ENCODE measurements around the gene STEAP4. TPM values are rescaled to one million over a fixed set of nuclear protein-coding genes. Genes with fewer than 3 reads are reported as not detected.

The STEAP4 gene
- total RNA-seq, 4 donors from 2014 or later: 8.6 to 55.6 (median 22.0) TPM

DNA sequence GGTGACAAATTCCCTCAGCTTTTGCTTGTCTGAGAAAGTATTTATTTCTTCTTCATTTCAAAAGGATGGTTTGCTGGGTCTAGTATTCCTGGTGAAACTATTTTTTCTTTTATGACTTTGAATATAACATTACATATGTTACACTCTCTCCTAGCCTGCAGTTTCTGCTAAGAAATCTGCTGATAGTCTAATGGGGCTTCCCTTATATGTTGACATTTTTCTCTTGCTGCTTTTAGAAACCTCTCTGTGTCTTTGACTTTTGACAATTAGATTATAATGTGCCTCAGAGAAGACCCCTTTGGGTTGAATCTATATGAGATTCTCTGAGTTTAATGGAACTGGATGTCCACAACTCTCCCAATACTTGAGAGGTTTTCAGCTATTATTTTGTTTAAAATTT lies 53.1 kb downstream of the STEAP4 start:
- no peak for DNase-seq (ENCODE audit: low spot score in 2 of 2)
- no peak for TF ChIP-seq POLR2A (IDR thresholded peaks at IDR 0.05)
- TF ChIP-seq, protein P1, sequence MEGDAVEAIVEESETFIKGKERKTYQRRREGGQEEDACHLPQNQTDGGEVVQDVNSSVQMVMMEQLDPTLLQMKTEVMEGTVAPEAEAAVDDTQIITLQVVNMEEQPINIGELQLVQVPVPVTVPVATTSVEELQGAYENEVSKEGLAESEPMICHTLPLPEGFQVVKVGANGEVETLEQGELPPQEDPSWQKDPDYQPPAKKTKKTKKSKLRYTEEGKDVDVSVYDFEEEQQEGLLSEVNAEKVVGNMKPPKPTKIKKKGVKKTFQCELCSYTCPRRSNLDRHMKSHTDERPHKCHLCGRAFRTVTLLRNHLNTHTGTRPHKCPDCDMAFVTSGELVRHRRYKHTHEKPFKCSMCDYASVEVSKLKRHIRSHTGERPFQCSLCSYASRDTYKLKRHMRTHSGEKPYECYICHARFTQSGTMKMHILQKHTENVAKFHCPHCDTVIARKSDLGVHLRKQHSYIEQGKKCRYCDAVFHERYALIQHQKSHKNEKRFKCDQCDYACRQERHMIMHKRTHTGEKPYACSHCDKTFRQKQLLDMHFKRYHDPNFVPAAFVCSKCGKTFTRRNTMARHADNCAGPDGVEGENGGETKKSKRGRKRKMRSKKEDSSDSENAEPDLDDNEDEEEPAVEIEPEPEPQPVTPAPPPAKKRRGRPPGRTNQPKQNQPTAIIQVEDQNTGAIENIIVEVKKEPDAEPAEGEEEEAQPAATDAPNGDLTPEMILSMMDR (IDR thresholded peaks at IDR 0.05): no peak
- intact Hi-C loops (cut with DNase I; ENCODE audit: low total_unique reads): loop anchor here (5.0 kb wide), 1 partner anchor 314 kb away; no protein-coding TSS in a partner anchor
- no peak overlapping the region for H3K4me3 ChIP-seq (ENCODE audit: low read depth, poor library complexity, severe bottlenecking)

GRCh38 chr7:88244258-88244657 lies 62.4 kb downstream of the STEAP4 start:
- no peak overlapping the region for H3K4me3 ChIP-seq (ENCODE audit: low read depth, poor library complexity, severe bottlenecking)
- intact Hi-C loops (cut with DNase I; ENCODE audit: low total_unique reads): loop anchor here (5.0 kb wide), 1 partner anchor 113 kb away; no protein-coding TSS in a partner anchor
- no peak for DNase-seq (ENCODE audit: low spot score in 2 of 2)
- TF ChIP-seq POLR2A (IDR thresholded peaks at IDR 0.05): no peak
- TF ChIP-seq, protein P1 (IDR thresholded peaks at IDR 0.05): no peak
- 66 to 86% methylated on average over 1 of the region's 1 CpG for WGBS, 2 donors

GRCh38 chr7:88243345-88243909 lies 63.3 kb downstream of the STEAP4 start:
- H3K4me3 ChIP-seq (ENCODE audit: low read depth, poor library complexity, severe bottlenecking): no peak overlapping the region
- WGBS, 2 donors: 37% methylated on average over 2 of the region's 2 CpGs
- TF ChIP-seq POLR2A (IDR thresholded peaks at IDR 0.05): no peak
- TF ChIP-seq, protein P1 (IDR thresholded peaks at IDR 0.05): peak in 1 of 3 donors; percentile 64
- no peak for DNase-seq (ENCODE audit: low spot score in 2 of 2)
- intact Hi-C loops (cut with DNase I; ENCODE audit: low total_unique reads): loop anchor here (5.0 kb wide), 1 partner anchor 114 kb away; no protein-coding TSS in a partner anchor

DNA sequence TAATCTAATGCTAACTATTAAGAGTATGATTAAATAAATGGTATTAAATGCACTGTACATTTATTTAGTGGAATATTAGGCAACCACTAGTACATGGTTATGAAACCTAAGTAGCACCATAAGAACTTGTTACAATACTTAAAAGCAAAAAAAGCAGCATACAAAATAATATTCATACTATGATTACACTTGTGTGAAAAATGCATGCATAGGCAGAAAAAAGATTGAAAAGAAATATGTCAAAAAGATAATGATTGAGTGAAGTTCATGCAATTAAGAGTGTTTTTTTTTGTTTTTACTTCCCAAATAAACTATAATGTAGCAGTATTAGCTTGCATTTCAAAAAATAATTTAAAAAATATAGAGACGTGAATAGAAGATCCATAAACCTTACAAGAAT lies 66.8 kb downstream of the STEAP4 start:
- intact Hi-C loops (cut with DNase I; ENCODE audit: low total_unique reads): loop anchor here (5.0 kb wide), 1 partner anchor 117 kb away; no protein-coding TSS in a partner anchor
- no peak overlapping the region for H3K4me3 ChIP-seq (ENCODE audit: low read depth, poor library complexity, severe bottlenecking)
- TF ChIP-seq, protein P1 (IDR thresholded peaks at IDR 0.05): no peak
- TF ChIP-seq POLR2A (IDR thresholded peaks at IDR 0.05): no peak
- DNase-seq (ENCODE audit: low spot score in 2 of 2): no peak
- 90 to 97% methylated on average over 1 of the region's 1 CpG for WGBS, 2 donors

DNA sequence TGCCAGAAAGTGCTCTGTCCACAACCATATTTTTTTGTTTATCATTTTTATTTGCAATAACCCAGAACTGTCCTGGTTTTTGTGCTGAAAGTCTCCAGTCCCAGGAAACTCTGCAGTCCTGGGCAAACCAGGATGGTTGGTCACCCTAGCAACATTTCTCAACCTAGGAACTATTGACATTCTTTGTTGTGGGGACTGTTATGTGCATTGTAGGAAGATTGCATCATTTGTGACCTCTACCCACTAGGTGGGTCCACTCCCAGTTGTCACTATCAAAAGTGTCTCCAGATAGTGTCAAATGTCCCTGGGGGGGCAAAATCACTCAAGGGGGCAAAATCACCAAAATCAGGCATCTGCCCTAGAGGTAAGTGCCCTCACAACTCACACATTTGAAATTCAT lies 72.9 kb downstream of the STEAP4 start:
- no peak overlapping the region for H3K4me3 ChIP-seq (ENCODE audit: low read depth, poor library complexity, severe bottlenecking)
- DNase-seq (ENCODE audit: low spot score in 2 of 2): no peak
- TF ChIP-seq POLR2A (IDR thresholded peaks at IDR 0.05): no peak
- intact Hi-C loops (cut with DNase I; ENCODE audit: low total_unique reads): no loop called here

- TF ChIP-seq, protein P1 (IDR thresholded peaks at IDR 0.05): no peak
- TF ChIP-seq POLR2A (IDR thresholded peaks at IDR 0.05): no peak
- 78 to 80% methylated on average over 5 of the region's 5 CpGs for WGBS, 2 donors
- intact Hi-C loops (cut with DNase I; ENCODE audit: low total_unique reads): no loop called here
- H3K4me3 ChIP-seq (ENCODE audit: low read depth, poor library complexity, severe bottlenecking): no peak overlapping the region
- no peak for DNase-seq (ENCODE audit: low spot score in 2 of 2)
These were observed 76.0 kb downstream of the STEAP4 start for GRCh38 chr7:88230646-88231045.

Data from lower leg skin (tissue), 4 donors.